H4 (cell line): ENCODE measurements around the gene YPEL1. TPM values are rescaled to one million over a fixed set of nuclear protein-coding genes. Genes with fewer than 3 reads are reported as not detected.
A peak's percentile ranks its signal among the peaks of the same experiment; 100 is the strongest.

Experiments used
- DNase-seq: peaks from one replicate; pipeline ENCODE4 v3.0.0-alpha.2; 2015; ENCODE audit warnings: low spot score
- total RNA-seq: library from RNA; depleted of rRNA; stranded (reverse); fragments of >200 nt; shearing (Covaris generic); gene quantifications from 2 replicates; pipeline ENCODE4 v1.2.3, GENCODE V29; 2014; rRNA removed

Gene YPEL1, protein sequence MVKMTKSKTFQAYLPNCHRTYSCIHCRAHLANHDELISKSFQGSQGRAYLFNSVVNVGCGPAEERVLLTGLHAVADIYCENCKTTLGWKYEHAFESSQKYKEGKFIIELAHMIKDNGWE
- total RNA-seq = 0.52 and 0.64 TPM in 2 replicates

DNA sequence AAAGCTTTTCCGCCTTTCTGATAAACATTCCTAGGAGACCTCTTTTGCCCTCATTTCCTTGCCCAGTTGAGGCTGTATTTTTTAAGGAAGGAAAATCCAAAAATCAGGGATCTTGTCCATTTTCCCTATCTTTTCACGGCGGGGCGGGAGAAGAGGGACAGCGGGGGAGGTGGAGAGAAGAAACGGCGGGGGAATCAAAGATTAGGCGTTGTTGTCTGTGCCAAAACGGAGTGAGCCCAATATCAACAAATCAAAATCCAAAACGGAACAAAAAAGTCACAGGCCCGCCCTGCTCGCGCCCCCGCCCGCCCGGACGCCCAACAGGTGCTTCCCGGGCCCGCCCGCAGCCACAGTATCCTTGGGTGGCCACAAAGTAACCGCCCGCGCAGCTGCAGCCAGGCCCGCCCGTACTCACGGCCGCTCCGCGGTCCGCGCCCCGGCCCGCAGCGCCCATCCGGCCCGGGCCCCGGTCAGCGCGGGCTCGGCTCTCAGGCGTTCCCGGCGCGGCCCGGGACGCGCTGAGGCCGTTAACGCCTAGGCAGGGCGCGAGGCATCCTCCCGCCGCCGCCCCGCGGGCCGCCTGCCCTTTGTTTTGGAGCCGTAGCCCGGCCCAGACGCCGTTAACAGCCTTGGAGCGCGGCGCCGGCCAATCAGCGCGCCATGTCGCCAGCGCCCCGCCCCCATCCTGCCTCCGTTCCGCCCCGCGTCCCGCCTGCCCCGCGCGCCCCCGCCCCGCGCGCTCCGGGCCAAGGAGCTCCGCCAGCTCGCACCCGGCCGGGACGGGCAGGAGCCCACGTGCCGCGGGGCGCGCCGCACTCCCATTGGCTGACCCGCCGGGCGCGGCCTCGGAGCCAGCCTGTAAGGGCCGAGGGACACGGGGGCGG, at the start of gene YPEL1:
Gene YPEL1 (minus strand): TSS at position 595 of the 884 bp plus-strand sequence. CDS start 25,050 bp downstream, outside the sequence.
- peak; percentile 81 for DNase-seq

DNA sequence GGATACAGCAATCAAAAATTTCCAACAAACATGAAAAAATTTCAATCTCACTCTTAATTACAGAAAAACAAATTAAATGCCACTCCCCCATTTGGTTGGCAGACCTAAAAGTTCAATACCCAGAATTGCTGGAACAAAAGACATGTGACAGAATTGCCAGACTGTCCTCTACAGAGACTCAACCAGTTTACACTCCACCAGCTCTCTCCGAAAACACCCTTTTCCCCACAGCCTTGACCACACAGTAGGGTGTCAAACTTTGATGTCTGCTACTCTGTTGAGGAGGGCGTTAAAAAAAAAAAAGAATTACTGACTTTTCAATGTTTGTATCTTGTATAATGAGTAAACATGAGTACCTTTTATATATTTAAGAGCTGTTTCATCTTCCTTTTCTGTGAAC, 44.7 kb upstream of the YPEL1 start:
- no peak for DNase-seq

DNA sequence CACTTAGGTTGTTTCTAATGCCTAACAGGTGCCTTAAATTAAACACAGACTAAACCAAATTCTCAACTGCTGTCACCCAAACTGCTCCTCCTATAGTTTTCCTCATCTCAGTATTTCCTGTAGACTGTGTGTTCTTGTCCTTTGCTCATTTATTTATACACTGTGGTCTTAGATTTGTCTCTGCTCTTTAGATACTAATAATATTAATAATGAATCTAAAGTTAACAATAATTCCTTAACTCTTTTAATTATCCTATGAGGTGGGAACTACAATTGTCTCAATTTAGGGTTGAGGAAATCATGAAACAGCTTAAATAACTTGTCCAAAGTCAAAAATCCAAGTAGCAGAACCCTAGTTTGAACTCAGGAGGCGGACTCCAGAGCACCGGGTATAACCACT, 43.9 kb upstream of the YPEL1 start:
- no peak for DNase-seq

DNA sequence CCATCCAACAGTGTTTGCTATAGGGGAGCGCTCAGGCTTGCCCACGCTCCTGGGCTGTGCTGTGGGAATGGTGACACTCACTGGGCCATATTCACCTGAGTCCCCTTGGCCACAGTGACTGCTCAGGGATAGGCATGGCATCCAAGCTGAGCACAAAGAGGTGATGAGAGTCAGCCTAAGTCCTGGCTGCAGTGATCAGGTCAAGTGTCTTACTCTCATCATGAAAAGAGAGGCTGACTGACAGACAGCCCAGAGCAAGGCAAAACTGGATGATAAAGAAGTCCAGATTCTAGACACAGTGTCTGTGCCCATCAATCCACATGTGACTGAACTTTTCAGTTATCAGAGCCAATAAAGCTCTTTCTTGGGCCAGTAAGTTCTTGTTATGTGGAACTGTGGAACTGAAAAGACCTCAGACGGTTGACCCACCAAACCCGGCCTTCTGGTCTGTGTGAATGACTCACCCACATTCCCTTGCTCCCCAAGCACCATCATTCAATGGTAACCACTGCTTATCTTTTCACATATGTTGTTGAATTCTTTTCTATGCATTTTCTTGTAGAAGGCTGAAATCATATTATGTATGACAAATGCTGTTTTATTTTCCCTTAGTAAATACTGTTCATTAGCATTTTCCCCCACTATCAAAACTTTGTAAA, 43.2 kb upstream of the YPEL1 start:
- no peak for DNase-seq

GRCh38 chr22:21771631-21771976, 36.0 kb upstream of the YPEL1 start:
- no peak for DNase-seq

GRCh38 chr22:21768435-21768834, 32.8 kb upstream of the YPEL1 start:
- no peak for DNase-seq

- DNase-seq = no peak
Measured at GRCh38 chr22:21766691-21767462, 31.3 kb upstream of the YPEL1 start.

- no peak for DNase-seq
Measured at GRCh38 chr22:21765909-21766529, 30.4 kb upstream of the YPEL1 start.

GRCh38 chr22:21764038-21764804, 28.6 kb upstream of the YPEL1 start:
- DNase-seq = no peak

GRCh38 chr22:21762712-21763581, 27.4 kb upstream of the YPEL1 start:
- DNase-seq = no peak

GRCh38 chr22:21761994-21762680, 26.5 kb upstream of the YPEL1 start:
- no peak for DNase-seq

- peak; percentile 72 for DNase-seq
Measured at GRCh38 chr22:21761086-21761485, 25.5 kb upstream of the YPEL1 start.

DNA sequence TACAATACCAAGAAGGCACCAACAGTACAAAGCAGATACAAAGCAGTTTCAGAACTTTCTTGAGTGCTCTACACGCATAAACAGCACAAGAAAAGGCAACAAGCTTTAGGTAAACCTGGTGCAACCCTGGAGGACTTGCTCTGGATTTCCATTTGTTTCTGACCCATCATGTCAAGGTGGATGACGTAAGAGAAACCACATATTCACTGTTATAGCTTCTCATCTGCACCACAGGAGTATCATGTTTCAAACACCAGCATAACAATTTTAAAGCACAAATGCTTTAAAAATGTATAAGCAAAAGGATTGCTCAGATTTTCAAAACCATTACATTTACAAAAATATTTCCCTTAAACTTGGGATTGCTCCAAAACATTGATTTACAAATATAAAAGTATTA, 25.0 kb upstream of the YPEL1 start:
- DNase-seq = peak; percentile 84

DNA sequence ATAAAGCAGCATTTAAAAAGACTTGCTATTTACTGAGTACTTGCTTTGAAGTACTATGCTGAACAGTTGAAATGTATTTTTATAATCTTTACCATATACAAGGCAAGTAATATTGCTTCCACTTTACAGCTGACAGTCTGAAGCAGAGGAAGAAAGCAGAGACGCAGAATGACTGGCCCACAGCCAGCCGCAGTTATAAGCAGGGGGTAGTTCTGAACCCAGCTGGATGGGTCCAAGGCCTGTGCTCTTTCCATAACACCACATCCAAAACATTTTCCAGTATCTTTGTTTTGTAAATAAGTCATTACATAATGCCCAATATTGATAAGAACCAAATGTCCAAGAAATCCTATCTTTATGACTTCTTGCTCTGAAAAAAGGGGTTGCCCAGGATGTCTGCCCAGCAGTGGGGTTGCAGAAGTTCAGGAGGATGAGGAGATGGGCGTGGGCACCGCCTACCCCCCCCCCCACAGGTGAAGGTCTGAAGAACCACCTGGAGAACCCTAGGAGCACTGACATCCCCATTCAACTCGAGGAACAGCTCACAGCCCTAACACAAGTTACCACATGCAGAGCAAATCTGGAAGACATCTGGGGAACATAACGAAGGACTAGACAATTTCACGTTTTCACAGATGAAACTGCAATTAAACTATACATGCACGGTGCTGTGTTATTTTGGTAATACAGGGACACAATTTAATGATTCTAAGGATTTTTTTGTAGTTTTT, 24.2 kb upstream of the YPEL1 start:
- no peak for DNase-seq

GRCh38 chr22:21759093-21759492, 23.5 kb upstream of the YPEL1 start:
- DNase-seq = no peak

DNA sequence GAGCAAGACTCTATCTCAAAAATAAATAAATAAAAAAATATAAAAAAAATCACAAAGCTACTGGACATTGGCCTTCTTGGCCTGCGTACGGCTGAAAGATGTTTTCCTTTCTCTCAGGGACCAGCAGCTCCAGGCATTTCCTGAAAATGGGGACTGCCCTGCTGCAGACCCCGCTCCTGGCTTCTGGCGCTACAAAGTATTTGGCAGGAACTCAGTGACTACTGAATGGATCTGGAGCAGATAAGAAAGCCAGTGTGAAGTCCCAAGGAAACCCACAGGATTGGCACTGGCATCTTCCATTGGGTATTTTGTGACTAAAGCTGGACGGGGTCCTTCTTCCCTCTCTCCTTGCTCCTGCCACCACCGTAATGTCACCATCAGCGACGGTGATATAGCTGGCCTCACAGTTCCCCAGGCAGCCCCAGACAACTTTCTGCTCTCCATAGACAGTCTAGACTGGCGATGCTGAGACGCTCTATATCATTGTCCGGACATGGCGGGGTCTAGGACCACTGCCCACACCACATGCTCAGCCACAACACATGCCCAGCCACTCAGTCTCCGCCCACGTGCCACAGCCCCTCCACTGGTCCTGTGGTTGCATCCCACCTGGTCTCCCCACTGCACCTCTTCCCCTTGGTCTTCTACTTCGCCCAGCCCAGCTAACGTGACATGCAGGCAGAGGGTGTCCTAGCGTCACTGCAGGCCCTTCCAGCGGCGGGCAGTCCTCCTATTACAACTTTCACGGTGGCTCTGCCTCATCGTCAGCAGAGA, 22.7 kb upstream of the YPEL1 start:
- no peak for DNase-seq

- no peak for DNase-seq
Measured at GRCh38 chr22:21755851-21756284, 20.3 kb upstream of the YPEL1 start.

- no peak for DNase-seq
Measured at GRCh38 chr22:21754523-21754922, 18.9 kb upstream of the YPEL1 start.
